Activated CD8-positive, alpha-beta memory T cell treated with anti-CD3 and anti-CD28 coated beads for 24 hours (primary cell): ENCODE data around the gene PLXNA2.

Experiments
- DNase-seq: peaks from one replicate; pipeline ENCODE4 v3.0.0-alpha.2; 2020

PLXNA2 gene

GRCh38 chr1:208008534-208008933, 235.7 kb downstream of the PLXNA2 start:
- no peak for DNase-seq

- no peak for DNase-seq
Measured at GRCh38 chr1:208007938-208008342, 236.2 kb downstream of the PLXNA2 start.

GRCh38 chr1:208007319-208007937, 236.8 kb downstream of the PLXNA2 start:
- DNase-seq = no peak

- no peak for DNase-seq
Measured at GRCh38 chr1:208006258-208006920, 237.8 kb downstream of the PLXNA2 start.

- no peak for DNase-seq
Measured at GRCh38 chr1:208004851-208005250, 239.3 kb downstream of the PLXNA2 start.

- no peak for DNase-seq
Measured at GRCh38 chr1:208003241-208003640, 240.9 kb downstream of the PLXNA2 start.

- no peak for DNase-seq
Measured at GRCh38 chr1:208002672-208003071, 241.5 kb downstream of the PLXNA2 start.

GRCh38 chr1:208002078-208002477, 242.1 kb downstream of the PLXNA2 start:
- no peak for DNase-seq

- no peak for DNase-seq
Measured at GRCh38 chr1:208000504-208000903, 243.7 kb downstream of the PLXNA2 start.

- DNase-seq = no peak
Measured at GRCh38 chr1:207999972-208000371, 244.2 kb downstream of the PLXNA2 start.

GRCh38 chr1:207999274-207999915, 244.8 kb downstream of the PLXNA2 start:
- DNase-seq = no peak

- no peak for DNase-seq
Measured at GRCh38 chr1:207998691-207999090, 245.5 kb downstream of the PLXNA2 start.

- DNase-seq = peak; percentile 64
Measured at GRCh38 chr1:207997486-207998268, 246.5 kb downstream of the PLXNA2 start.

GRCh38 chr1:207996636-207997035, 247.5 kb downstream of the PLXNA2 start:
- no peak for DNase-seq

- DNase-seq = no peak
Measured at GRCh38 chr1:207995576-207995975, 248.6 kb downstream of the PLXNA2 start.

- no peak for DNase-seq
Measured at GRCh38 chr1:207993477-207994445, 250.4 kb downstream of the PLXNA2 start.

GRCh38 chr1:207992677-207993236, 251.4 kb downstream of the PLXNA2 start:
- no peak for DNase-seq

GRCh38 chr1:207991583-207992026, 252.6 kb downstream of the PLXNA2 start:
- no peak for DNase-seq

- DNase-seq = no peak
Measured at GRCh38 chr1:207990876-207991582, 253.2 kb downstream of the PLXNA2 start.

GRCh38 chr1:207990455-207990854, 253.7 kb downstream of the PLXNA2 start:
- no peak for DNase-seq
